GM12864 (cell line): ENCODE measurements around the gene ACTRT2.

Experiments
- DNase-seq: peaks from one replicate; pipeline ENCODE4 v3.0.0-alpha.2; 2011; ENCODE audit warnings: low read depth
- H3K4me3 ChIP-seq: 2 replicates; pipeline ENCODE4 v1.5.1; 2011; ENCODE audit warnings: mild to moderate bottlenecking, low read depth, low read length, control low read depth
- TF ChIP-seq, protein P1 (sequence below): IDR thresholded peaks from 2 replicates; pipeline ENCODE4 v1.5.1; 2011; ENCODE audit warnings: low read depth, mild to moderate bottlenecking, moderate library complexity, low read length, control low read depth, inconsistent platforms; ENCODE audit errors: missing control alignments

ACTRT2 gene

DNA sequence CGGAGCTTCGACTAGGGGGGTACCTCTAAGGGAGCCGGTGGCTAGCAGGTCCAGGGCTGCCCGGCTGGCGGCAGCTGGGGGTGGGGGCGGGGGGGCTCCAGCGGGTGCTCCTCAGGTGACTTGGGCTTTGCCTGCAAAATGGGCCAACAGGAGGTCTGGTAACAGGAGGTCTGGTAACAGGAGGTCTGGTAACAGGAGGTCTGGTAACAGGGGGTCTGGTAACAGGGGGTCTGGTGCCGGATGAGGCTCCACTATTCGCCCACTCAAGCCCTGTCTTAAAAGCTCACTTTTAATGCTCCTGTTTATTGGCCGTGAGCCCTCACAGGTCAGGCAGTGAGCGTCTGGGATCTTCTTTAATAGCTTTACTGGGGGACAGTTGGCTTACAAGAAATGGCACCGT, 40.4 kb upstream of the ACTRT2 start:
- TF ChIP-seq, protein P1, sequence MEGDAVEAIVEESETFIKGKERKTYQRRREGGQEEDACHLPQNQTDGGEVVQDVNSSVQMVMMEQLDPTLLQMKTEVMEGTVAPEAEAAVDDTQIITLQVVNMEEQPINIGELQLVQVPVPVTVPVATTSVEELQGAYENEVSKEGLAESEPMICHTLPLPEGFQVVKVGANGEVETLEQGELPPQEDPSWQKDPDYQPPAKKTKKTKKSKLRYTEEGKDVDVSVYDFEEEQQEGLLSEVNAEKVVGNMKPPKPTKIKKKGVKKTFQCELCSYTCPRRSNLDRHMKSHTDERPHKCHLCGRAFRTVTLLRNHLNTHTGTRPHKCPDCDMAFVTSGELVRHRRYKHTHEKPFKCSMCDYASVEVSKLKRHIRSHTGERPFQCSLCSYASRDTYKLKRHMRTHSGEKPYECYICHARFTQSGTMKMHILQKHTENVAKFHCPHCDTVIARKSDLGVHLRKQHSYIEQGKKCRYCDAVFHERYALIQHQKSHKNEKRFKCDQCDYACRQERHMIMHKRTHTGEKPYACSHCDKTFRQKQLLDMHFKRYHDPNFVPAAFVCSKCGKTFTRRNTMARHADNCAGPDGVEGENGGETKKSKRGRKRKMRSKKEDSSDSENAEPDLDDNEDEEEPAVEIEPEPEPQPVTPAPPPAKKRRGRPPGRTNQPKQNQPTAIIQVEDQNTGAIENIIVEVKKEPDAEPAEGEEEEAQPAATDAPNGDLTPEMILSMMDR, result no peak
- no peak overlapping the region for H3K4me3 ChIP-seq
- DNase-seq, result no peak

DNA sequence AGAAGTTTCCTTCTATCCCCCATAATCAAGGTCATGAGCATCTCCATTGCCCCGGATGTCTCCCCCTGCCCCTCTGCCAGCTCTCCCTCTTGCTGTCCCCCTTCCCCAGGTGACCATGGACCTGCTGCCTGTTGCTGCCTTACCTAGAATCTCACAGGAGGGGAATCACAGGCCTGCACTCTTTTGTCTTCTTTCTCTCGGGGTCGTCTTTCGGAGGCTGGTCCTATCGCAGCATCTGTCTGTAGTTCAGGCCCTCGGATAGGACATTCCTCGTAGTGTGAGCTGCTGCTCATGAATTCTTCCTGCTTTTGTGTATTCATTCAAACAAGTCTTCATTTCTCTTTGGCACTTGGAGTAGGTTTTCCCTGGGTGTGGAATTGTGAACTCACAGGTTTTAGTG, 39.9 kb upstream of the ACTRT2 start:
- no peak overlapping the region for H3K4me3 ChIP-seq
- TF ChIP-seq, protein P1, result no peak
- DNase-seq, result no peak

DNA sequence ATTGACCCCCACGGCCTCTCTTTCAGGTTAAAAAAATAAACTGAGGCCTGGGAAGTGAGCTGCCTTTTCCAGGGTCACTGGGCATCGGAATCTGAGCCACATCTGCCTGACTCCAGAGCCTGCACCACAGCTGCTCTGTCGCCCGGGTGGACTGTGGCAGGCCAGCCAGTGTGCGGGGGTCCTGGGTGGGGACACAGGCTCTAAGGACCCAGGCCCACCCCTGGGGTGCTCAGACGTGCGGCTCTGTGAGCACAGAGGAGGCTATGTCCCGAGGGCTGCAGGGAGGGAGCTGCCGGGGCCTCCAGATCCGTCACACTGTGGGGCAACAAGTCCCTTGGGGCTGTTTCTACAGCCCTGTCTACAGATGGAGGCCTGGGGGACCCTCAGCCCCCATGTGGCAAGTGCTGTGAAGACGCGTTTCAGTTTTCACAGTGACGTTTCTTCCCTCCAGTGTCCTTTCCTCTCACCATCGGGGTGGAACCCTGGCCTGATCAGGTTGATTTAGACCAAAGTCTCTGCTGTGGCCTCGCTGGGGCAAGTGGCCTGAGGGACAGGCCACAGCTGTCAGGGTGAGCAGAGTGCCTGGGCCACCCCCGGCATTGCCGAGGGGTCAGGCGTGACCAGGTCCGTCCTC, 39.2 kb upstream of the ACTRT2 start:
- H3K4me3 ChIP-seq, result no peak overlapping the region
- no peak for DNase-seq
- TF ChIP-seq, protein P1, result no peak

GRCh38 chr1:2982615-2983318, 38.5 kb upstream of the ACTRT2 start:
- DNase-seq, result no peak
- H3K4me3 ChIP-seq, result no peak overlapping the region
- TF ChIP-seq, protein P1, result no peak

GRCh38 chr1:2983319-2983705, 38.0 kb upstream of the ACTRT2 start:
- H3K4me3 ChIP-seq, result no peak overlapping the region
- DNase-seq, result no peak
- TF ChIP-seq, protein P1, result no peak

DNA sequence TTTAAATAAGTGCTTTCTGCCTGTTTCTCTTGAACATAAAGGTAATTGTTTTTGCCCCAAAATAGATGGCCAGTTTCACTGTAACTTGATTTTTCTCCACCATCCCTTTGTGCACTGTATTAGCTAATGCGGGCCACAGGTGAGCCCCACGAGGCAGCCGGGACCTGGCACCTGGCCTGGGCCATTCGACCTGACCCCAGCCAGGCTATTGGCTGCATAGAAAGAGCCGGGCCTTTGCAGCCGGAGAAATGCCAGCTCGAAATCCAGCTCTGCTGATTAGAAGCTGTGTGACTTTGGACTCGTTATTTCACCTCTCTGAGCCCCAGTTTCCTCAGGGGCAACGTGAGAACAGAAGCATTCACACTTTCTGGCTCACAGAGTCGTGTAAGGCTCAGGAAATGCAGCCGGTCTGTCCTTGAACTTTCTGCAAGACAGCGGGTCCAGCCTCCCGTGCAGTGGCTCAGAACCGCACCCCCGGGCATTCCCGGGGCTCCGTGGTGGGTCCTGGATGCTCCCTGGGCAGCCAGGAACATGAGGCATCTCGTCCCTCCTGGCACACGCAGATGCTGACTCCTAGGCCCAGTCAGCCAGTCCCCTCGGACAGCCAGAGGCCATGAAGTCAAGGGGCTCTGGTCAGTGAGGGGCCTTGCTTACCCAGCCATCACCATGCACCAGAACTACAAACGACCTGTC, 37.4 kb upstream of the ACTRT2 start:
- TF ChIP-seq, protein P1, result no peak
- no peak overlapping the region for H3K4me3 ChIP-seq
- DNase-seq, result no peak
